ENCODE data around the gene LCORL.

GRCh38 chr4:17889692-17890091 is 131.9 kb downstream of the LCORL start:
- TF ChIP-seq CTCF (IDR thresholded peaks at IDR 0.05; ENCODE audit: low read length) = no peak
- TF ChIP-seq EZH2 (optimal IDR thresholded peaks at IDR 0.05; ENCODE audit: low read depth, low read length) = no peak
- TF ChIP-seq EZH2phosphoT487 (IDR thresholded peaks at IDR 0.05; ENCODE audit: low read length) = no peak

Measured in MM.1S (cell line).